Raji (cell line): Measurements from ENCODE around the gene PPP6R1.
A peak's percentile ranks its signal among the peaks of the same experiment; 100 is the strongest.

ENCODE experiments used
- POLR2A ChIP-seq: IDR thresholded peaks from 2 replicates; pipeline ENCODE4 v1.6.1; 2011; ENCODE audit warnings: low read depth, low read length, control low read depth; ENCODE audit not compliant: insufficient read depth

The PPP6R1 gene, protein sequence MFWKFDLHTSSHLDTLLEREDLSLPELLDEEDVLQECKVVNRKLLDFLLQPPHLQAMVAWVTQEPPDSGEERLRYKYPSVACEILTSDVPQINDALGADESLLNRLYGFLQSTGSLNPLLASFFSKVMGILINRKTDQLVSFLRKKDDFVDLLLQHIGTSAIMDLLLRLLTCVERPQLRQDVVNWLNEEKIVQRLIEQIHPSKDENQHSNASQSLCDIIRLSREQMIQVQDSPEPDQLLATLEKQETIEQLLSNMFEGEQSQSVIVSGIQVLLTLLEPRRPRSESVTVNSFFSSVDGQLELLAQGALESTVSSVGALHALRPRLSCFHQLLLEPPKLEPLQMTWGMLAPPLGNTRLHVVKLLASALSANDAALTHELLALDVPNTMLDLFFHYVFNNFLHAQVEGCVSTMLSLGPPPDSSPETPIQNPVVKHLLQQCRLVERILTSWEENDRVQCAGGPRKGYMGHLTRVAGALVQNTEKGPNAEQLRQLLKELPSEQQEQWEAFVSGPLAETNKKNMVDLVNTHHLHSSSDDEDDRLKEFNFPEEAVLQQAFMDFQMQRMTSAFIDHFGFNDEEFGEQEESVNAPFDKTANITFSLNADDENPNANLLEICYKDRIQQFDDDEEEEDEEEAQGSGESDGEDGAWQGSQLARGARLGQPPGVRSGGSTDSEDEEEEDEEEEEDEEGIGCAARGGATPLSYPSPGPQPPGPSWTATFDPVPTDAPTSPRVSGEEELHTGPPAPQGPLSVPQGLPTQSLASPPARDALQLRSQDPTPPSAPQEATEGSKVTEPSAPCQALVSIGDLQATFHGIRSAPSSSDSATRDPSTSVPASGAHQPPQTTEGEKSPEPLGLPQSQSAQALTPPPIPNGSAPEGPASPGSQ

DNA sequence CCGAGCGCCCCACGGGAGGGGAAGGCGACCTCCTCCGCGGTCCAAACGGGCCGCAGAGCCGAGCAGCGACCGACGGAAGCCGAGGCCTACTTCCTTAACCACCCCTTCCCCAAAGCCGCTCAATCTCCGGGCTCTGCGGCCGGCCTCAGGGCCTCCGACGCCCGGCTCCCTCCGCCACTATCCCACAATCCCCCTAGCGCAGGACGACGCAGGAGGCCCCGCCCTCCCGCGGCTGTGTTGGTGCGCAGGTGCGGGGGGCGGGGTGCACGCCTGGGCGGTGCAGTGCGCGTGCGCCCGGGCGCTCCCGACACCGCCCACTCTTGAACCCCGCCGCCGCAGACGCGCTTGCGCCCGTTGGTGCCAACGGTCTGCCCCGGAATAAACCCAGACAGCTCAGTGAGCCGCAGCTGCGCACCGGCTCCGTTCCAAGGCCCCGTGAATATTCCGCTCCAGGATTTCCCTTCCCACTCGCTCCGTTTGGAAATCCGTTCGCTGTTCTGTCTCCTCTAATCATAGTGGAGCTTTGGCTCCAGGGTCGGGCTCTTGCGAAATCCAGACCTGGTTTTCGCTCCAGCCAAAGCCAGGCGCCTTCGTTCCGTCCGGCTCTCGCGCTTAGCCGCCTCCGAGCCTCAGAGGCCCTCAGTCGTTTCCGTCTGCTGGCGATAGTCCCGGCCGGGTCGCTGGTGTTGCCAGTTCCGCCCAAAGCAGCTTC is at the start of gene PPP6R1:
TSS of gene PPP6R1 (minus strand) at position 190 of the 712 bp plus-strand sequence. CDS start 11,914 bp downstream, outside the sequence.
- peak; percentile 74 for TF ChIP-seq POLR2A

DNA sequence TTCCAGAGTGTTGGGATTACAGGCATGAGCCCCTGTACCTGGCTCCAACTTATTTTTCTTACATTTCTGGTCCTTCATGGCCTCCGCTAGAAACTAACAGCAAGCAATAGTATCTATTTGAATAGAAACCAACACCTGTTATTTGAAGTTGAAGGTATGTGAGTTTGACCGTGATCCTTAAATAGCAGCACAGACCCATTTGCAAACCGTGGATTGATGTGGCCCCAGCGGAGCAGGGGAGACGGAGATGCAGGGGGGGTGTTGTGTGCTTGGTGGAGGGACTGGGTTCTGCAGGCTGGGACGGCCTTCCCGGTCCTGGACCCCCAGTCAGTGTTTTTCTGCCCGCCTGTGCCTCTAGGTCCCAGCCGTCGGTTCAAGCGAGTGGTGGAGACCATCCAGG is 49.5 kb upstream of the PPP6R1 start:
- TF ChIP-seq POLR2A: no peak

DNA sequence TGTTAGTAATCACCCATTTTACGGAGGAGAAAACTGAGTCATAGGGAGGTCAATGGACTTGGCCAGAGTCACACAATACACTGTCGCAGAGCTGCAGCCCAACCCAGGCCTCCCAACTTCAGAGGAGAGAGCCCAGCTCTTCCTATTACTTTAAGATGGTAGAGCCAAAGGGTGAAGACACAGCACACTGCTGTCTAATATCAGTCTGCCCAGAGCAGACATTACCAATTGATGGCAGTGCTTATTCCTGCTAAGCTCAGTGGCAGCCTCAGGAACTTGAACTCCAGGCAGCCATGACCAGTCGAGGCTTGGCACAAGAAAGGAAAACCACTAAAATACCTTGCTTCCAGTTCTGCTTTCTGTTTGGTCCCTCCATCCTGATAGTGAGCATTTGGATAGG is 47.9 kb upstream of the PPP6R1 start:
- TF ChIP-seq POLR2A: no peak

DNA sequence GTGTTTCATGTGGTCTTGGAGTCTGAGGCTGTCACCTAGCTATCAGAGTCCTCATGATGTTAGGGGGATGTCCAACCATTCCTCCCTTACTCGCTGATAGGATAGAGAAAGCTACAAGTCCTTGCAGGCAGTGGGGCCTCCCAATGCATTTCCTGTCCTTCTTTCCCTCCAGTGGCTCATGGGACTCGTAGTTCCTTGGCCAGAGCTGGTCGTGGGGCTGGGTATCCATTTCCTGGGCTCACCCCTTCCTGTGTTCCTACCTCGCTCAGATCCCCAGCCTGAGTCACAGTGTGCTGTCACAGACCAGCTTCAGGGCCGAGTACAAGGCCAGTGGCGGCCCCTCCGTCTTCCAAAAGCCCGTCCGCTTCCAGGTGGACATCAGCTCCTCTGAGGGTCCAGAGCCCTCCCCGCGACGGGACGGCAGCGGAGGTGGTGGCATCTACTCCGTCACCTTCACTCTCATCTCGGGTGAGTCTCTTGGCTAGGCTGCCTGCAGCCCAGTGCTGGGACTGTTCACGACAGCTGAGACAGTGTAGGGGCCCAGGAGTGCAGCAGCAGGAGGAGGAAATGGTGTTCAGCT is 47.3 kb upstream of the PPP6R1 start:
- TF ChIP-seq POLR2A: no peak

DNA sequence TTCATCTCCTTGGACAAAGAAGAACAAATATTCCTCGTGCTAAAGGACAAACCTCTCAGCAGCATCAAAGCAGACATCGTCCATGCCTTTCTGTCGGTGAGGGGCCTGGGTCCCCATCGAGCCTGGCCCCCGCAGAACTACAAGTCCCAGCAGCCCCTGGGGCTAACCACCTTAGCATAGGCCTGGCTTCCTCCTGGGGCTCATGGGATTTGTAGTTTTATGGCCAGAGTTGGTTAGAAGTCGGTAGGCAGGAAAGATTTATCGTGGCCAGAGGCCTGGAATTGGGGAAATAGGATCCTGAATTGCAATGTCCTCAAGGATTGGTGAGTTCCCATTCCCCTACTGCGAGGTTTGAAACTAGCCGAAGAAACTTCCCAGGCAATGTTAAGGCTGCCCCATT is 46.7 kb upstream of the PPP6R1 start:
- no peak for TF ChIP-seq POLR2A

DNA sequence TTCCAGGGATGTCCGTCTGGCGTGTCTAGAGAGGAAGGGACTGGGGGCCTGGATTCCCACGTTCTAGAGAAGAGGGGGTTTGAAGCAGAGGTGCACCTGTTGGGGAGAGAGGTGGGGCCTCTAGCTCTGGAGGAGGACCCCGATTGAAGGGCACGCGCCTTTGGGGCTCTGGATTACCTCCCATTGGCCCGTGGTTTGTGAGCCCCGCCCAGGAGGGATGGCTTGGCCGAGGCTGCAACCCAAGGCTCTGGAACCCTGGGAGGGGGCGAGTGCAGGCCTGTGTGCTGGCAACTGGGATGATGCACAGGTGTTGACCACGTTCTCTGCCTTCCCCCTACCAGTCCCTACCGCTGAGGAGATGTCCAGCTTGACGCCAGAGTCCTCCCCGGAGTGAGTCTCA is 46.2 kb upstream of the PPP6R1 start:
- TF ChIP-seq POLR2A: no peak

DNA sequence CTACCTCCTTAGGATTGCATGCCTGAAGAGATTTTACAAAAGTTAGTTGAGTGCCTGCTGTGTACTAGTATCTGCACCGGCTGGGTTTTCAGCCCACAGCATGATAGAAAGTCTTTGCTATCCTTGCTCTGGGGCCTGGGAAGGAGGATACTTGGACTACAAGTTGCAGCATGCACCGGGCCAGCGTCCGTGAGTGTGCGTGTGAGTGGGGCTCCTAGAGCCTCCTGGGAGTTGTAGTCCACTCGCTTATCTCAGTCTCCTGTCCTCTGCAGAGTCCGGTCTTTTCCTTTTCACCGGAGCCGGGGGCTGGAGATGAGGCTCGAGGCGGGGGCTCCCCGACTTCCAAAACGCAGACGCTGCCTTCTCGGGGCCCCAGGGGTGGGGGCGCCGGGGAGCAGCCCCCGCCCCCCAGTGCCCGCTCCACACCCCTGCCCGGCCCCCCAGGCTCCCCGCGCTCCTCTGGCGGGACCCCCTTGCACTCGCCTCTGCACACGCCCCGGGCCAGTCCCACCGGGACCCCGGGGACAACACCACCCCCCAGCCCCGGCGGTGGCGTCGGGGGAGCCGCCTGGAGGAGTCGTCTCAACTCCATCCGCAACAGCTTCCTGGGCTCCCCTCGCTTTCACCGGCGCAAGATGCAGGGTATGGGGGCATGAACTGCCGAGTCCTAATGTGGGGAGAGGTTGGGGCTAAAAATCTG is 45.6 kb upstream of the PPP6R1 start:
- TF ChIP-seq POLR2A: no peak

DNA sequence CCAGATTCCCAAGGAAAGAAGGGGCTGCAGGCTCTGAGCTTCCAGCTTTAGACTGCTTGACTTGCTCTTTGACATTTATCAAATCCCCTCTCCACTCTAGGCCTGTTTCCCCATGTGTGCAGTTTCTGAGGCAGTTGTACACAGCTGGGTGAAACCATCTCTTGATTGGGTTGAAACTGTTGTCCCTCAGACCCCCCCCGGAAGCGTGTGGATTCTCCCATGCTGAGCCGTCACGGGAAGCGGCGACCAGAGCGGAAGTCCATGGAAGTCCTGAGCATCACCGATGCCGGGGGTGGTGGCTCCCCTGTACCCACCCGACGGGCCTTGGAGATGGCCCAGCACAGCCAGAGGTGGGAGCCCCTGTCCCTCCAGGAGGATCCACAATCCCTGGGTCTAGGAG is 44.7 kb upstream of the PPP6R1 start:
- TF ChIP-seq POLR2A: no peak

DNA sequence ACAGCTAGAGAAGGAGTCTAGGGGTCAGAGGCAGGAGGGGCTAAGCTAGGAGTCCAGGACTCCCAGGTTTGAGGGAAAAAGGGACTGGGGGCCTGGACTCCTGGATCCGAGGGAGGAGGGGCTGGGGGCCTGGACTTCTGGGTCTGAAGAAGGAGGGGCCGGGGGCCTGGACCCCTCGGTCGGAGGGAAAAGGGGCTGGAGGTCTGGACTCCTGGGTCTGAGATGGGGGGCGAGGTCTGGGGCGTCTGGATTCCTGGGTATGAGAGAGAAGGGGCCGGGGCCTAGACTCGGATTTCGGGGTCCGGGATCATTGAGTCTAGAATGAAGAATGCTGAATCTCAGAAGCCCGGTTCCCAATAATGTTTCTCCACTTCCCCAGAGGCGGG is 43.5 kb upstream of the PPP6R1 start:
- TF ChIP-seq POLR2A: no peak

DNA sequence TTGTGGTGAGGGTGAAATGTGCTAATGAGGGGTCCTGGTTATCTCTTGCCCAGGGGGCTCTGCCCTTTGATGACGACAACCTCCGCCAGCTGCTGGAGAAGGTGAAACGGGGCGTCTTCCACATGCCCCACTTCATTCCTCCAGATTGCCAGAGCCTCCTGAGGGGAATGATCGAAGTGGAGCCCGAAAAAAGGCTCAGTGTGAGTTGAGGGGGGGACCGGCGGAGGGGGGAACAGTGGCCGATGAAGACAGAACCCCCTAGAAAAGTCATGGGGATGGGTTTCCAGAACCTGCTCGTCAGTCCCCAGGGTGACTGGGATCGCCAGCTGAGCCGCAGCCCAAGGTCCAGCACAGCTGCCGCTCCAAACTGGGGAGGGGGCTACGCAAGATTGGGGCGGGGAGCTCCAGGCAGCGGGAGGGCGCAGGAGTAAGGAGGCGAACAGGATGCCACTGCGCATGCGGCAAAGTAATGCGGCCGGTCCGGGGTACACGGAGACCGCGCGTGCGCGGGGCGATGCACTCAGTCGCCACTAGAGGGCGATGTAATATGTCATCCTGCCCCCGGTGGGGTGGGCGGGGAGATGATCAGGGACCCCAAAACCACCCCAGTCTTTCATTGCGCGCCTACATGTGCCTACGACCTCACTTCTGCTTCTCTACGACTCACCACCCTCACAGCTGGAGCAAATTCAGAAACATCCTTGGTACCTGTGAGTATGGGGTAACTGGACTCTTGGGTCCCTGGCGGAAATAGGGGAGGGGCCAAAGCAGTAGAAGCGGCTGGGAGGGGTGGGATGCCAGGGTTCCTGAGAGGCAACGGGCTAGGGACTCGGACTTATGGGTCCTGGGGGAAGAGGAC is 42.9 kb upstream of the PPP6R1 start:
- 0 out of 2 replicates have a peak, but pooled peaks have one; percentile 42 for TF ChIP-seq POLR2A

DNA sequence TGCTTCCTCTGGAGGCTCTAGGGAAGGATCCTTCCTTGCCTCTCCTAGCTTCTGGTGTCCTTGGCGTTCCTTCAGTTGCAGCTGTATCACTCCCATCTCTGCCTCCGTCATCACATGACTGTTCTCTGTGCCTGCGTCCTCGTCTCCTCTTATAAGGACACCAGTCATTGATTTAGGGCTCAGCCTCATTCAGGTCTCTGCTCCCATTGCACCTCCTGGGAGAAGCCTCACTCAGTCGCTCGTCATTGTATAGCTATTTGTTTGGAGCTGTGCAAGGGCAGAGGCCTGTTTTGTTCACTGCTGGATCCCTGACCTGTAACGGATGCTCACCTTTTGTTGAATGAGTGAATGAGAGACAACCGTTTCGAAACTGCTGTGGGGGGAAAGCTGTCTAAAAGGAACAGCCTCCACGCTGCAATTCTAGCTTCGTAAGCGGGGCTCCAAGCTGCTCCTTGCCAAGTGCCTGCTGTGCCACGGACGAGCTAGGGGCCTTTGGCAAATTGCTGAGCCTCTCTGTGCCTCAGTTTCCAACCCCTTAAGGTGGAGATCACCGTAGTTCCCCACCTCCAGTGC is 42.2 kb upstream of the PPP6R1 start:
- no peak for TF ChIP-seq POLR2A

DNA sequence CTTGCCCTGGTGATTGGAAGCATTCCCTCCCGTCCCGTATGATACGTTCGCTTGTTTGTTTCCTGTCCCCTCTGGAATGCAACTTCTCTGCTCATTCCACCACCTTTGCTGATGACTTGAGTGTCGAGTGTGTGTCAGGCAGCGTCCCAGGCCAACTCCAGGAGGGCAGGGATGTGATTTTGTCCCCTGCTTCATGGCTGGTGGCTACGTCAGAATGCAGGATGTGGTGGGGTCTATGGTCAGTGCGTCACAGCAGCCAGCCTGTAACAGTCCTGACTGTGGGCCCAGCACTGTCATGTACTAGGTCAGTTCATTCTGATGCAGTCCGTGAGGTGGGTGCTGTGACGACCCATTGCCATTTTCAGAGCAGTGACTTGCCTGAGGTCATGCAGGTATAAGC is 41.2 kb upstream of the PPP6R1 start:
- TF ChIP-seq POLR2A: no peak

DNA sequence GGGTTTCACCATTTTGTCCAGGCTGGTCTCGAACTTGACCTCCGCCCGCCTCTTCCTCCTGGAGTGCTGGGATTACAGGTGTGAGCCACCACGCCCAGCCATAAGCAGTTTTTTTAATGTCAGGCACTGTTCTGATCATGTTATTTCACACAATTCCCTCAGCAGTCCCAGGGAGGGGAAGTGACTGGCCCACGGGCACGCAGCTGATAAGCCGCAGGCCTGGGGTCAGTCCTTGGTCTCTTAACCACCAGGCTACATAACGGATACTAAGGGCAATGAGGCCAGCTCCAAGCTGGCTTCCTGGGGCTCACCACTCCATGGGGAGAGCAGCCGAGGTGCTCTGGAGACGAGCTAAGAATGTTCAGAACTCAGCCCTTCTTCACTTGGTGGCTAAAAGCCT is 38.5 kb upstream of the PPP6R1 start:
- no peak for TF ChIP-seq POLR2A
